Measurements from ENCODE around the gene MACROD2.

The MACROD2 gene

GRCh38 chr20:14288341-14289330, 293.3 kb downstream of the MACROD2 start:
- no peak for DNase-seq

- no peak for DNase-seq
Observed at GRCh38 chr20:14291502-14291901, 296.2 kb downstream of the MACROD2 start.

GRCh38 chr20:14295238-14295637, 299.9 kb downstream of the MACROD2 start:
- DNase-seq, result no peak

GRCh38 chr20:14295770-14296309, 300.5 kb downstream of the MACROD2 start:
- no peak for DNase-seq

GRCh38 chr20:14299831-14300230, 304.5 kb downstream of the MACROD2 start:
- no peak for DNase-seq

DNA sequence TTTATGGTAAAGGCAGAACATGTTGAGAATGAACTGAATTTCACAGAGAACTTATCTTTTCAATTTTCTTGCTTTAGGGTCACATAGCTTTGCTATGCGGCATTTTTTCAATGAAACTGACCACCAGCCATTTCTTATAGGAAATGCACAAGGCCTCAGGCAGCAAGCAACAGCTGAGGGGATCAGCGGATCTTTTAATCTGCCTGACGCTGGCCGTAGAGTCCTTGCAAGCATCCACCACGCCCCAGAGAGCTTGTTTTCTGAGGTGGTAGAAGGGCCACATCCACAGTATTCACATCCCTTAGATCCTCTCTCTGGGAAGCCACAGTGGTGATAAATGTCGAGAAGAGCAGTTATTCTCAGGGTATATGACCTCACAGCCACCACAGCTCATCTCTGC, 307.8 kb downstream of the MACROD2 start:
- DNase-seq, result no peak

DNA sequence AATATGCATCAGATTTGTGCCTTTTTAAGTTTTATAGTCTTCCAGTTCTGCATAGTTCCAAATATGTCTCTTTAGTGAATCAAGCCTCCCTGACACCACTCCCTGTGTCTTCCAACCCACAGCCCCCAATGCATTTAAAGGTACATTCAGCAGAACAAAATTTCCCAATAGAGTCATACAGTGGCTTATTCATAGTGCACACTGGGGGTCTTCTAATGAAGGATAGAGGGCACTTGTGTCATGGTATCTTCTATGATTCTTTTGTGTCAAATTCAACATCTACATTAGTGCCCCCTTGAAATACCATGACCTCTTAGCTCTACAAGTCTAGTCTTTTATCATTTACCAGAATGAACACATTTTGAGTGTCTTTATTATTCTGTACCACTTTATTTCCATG, 308.3 kb downstream of the MACROD2 start:
- DNase-seq, result no peak

DNA sequence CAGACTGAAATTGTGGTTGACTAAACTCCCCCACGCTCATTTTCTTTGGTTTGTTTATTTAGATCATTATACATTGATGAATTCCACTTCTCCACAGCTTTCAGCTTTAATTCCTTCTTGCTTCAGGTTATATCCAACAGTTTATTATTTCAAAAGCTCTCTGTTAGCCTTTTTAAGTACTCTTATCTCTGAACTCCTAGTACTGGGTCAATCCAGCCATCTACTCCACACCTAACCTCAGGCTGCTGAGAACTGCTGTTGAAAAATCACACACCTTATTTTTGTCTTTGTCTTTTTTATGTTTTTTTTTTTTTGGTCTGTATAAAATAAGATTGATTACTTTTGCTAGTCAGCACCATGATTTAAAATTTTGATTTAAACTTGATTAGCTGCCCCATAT, 309.2 kb downstream of the MACROD2 start:
- DNase-seq, result no peak

- no peak for DNase-seq
Observed at GRCh38 chr20:14307956-14308355, 312.6 kb downstream of the MACROD2 start.

DNA sequence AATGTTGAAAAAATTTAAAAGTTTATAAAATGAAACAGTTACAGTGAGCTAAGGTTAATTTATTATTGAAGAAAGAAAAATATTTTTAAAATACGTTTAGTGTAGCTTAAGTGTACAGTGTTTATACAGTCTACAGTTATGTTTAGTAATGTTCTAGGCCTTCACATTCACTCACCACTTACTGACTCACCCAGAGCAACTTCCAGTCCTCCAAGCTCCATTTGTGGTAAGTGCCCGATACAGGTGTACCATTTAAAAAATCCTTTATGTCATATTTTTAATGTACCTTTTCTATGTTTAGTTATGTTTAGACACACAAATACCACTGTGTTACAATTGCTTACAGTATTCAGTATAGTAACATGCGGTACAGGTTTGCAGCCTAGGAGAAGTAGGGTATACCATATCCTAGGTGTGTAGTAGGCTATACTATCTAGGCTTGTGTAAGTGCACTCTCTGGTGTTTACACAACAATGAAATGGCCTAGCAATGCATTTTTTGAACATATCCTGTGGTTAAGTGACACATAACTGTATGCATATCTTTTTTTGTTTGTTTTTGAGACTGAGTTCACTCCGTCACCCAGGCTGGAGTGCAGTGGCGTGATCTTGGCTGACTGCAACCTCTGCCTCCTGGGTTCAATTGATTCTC, 315.8 kb downstream of the MACROD2 start:
- no peak for DNase-seq

GRCh38 chr20:14312001-14312400, 316.7 kb downstream of the MACROD2 start:
- DNase-seq, result no peak

GRCh38 chr20:14313341-14314020, 318.2 kb downstream of the MACROD2 start:
- DNase-seq, result no peak

GRCh38 chr20:14319704-14320103, 324.4 kb downstream of the MACROD2 start:
- no peak for DNase-seq

GRCh38 chr20:14331646-14332045, 336.3 kb downstream of the MACROD2 start:
- no peak for DNase-seq

DNA sequence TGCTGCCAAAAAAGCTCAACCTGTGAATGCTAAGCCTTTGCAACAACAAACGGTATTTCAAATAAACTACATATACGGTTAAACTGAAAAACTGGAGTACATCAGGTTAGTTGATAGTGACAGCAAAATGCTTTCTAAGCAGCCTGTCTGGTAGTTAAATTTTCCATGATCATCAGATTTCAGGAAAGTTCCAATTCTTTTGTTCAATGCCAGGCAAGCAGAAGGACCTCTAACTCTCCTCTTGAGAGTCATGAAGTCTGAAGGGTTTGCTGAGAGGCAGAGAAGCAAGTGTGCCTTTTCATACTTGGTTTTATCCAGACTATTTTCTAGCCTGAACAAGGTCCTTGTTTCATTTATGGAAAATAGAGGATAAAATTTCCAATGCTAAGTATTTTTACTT, 337.6 kb downstream of the MACROD2 start:
- DNase-seq, result no peak

- no peak for DNase-seq
Observed at GRCh38 chr20:14333721-14334120, 338.4 kb downstream of the MACROD2 start.

DNA sequence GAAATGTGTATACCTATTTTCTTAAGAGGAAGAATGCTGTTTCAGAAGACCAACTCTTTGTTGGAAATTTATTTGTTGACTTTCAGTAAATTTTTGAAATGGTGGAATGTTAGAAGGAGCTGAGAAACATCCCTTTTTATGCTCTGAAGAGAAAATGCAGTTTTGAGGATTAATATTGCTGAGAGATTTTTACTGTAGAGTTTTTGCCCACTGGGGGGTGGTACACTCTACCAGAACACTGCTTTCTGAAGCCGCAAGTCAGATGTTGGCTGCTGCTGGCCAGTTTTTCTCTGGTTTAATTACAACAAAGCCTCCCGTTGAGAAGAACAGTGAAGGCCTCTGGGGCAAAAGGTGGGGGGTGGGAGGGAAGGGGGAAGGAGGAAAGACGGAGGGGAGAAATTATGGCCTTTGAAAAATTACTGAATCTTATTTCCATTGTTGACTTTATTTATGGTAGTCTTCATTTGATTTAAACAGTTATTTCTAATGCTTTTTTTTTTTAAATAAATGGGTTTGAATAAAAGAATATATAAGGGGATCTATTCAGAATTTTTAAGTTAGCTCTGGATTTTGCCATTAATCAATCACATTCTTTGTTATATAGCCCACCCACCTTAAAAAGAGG, 339.1 kb downstream of the MACROD2 start:
- peak; percentile 51 for DNase-seq

DNA sequence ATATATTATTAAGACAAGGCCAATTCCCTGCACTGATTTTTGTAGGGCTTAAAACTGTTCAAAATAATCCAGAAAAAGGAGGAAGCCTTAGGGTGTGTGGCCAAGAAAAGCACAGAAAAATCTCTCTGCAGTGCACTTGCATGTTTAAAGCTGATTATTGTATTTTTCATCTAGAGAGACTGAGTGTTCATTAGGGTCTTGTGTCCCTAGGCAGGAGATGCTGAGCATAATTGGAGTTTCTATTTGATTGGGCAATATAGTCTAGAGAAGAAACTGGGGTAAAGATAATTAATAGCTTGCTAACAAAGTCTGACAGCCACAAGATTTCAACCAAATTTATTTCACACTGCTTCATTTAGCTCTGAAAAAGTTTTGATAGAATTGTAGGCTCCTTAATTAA, 339.7 kb downstream of the MACROD2 start:
- no peak for DNase-seq

DNA sequence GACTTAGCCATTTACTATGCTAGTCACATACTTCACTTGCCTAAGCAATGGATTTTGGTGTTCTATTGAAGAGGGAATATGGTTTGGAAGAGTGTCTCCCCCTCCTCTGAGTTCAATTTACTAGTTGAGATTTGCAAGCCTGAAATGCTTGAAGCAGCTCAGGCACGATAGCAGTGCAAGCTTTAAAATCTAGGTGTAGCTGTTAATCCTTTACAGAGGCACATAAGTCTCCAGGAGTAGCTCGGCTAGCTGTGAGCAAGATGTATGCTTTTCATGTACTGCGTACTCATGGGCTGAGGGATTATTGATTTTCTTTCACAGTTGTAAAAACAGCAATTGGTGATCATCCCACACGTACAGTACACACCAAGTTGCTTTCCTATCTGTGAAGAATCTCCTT, 341.4 kb downstream of the MACROD2 start:
- DNase-seq, result no peak

- peak; percentile 79 for DNase-seq
Observed at GRCh38 chr20:14337400-14338171, 342.3 kb downstream of the MACROD2 start, which contains the start of gene FLRT3. Gene FLRT3, minus strand, starts transcription at chr20:14337612. Its CDS starts 10,106 bp downstream, at chr20:14327506.

- DNase-seq, result no peak
Observed at GRCh38 chr20:14341801-14342200, 346.5 kb downstream of the MACROD2 start.

DNA sequence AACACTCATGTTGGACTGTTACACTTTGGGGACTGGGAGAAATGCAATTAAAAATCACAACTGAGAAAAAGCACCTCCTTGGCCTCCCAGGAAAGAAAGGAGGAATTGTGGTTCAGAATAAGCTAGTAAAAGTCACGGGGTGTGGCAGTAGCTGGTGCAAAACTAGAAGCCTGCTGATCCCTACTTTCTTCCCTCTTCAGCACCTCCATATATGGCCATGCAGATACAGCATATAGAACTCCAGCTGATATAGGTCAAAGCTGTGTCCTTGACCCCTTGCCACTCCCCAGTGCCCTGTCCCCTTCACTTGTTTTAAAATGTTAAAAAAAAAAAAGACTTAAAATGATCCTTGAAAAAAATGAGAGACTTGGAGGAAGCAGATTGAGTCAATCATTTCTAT, 347.6 kb downstream of the MACROD2 start:
- DNase-seq, result no peak

Data from NCI-H1092 (cell line).